ENCODE data around the gene ATF7.

GRCh38 chr12:53627919-53628318, 1.7 kb upstream of the ATF7 start:
- TF ChIP-seq ZFP30 (CRISPR knock-in tag; IDR thresholded peaks at IDR 0.05) (no peak), ESRRG (CRISPR knock-in tag; IDR thresholded peaks at IDR 0.05) (no peak), PATZ1 (CRISPR knock-in tag; IDR thresholded peaks at IDR 0.05; ENCODE audit: borderline replicate concordance) (no peak), ZNF70 (CRISPR knock-in tag; IDR thresholded peaks at IDR 0.05) (no peak), CSDC2 (CRISPR knock-in tag; IDR thresholded peaks at IDR 0.05) (no peak), TSHZ2 (CRISPR knock-in tag; IDR thresholded peaks at IDR 0.05) (no peak), GLIS3 (CRISPR knock-in tag; IDR thresholded peaks at IDR 0.05) (no peak), RARB (CRISPR knock-in tag; IDR thresholded peaks at IDR 0.05) (no peak), BACH2 (CRISPR knock-in tag; IDR thresholded peaks at IDR 0.05; ENCODE audit: borderline replicate concordance) (no peak), ISL1 (CRISPR knock-in tag; IDR thresholded peaks at IDR 0.05) (no peak), ZC3H10 (CRISPR knock-in tag; IDR thresholded peaks at IDR 0.05) (no peak)
